Neural cell (in vitro differentiated cells): Measurements from ENCODE around the gene MUC5B. TPM values are rescaled to one million over a fixed set of nuclear protein-coding genes. Genes with fewer than 3 reads are reported as not detected.

ENCODE experiments used
- H2AFZ ChIP-seq: fragments of 200-600, 300-800 bp; sonication (generic), shearing (Covaris generic); 2 replicates; pipeline ENCODE4 v1.6.0; 2014; ENCODE audit warnings: low read depth, mild to moderate bottlenecking, antibody characterized with exemption, low read length, moderate library complexity
- H3F3A ChIP-seq: fragments of 200-600 bp; shearing (Covaris generic); 2 replicates; pipeline ENCODE4 v1.6.1; 2016; ENCODE audit warnings: mild to moderate bottlenecking, moderate library complexity, mixed read lengths, antibody characterized with exemption, low read length; ENCODE audit not compliant: insufficient read depth, poor library complexity, severe bottlenecking
- H3K27ac ChIP-seq: fragments of 200-600, 300-800 bp; sonication (generic), shearing (Covaris generic); 2 replicates; pipeline ENCODE4 v1.5.1; 2014; ENCODE audit warnings: mild to moderate bottlenecking, low read length, moderate library complexity
- H3K27me3 ChIP-seq: fragments of 300-800, 200-600 bp; sonication (generic), shearing (Covaris generic); 2 replicates; pipeline ENCODE4 v1.6.0; 2014; ENCODE audit warnings: mild to moderate bottlenecking, low read depth, low read length, moderate library complexity; ENCODE audit not compliant: insufficient read depth
- H3K36me3 ChIP-seq: fragments of 300-800, 200-600 bp; sonication (generic), shearing (Covaris generic); 2 replicates; pipeline ENCODE4 v1.5.1; 2014; ENCODE audit warnings: mild to moderate bottlenecking, antibody characterized with exemption, low read length, moderate library complexity; ENCODE audit not compliant: insufficient read depth
- H3K4me2 ChIP-seq: fragments of 300-800, 200-600 bp; sonication (generic), shearing (Covaris generic); 2 replicates; pipeline ENCODE4 v1.6.0; 2014; ENCODE audit warnings: mild to moderate bottlenecking, low read length
- H3K4me3 ChIP-seq: fragments of 300-800, 200-600 bp; sonication (generic), shearing (Covaris generic); 2 replicates; pipeline ENCODE4 v1.5.1; 2014; ENCODE audit warnings: mild to moderate bottlenecking, low read length, moderate library complexity
- H3K79me2 ChIP-seq: fragments of 200-600 bp; shearing (Covaris generic); replicated peaks from 2 replicates; pipeline ENCODE4 v1.6.0; 2014; ENCODE audit warnings: mild to moderate bottlenecking, low read length, moderate library complexity; ENCODE audit not compliant: insufficient read depth
- H3K9ac ChIP-seq: fragments of 300-800, 200-600 bp; sonication (generic), shearing (Covaris generic); 2 replicates; pipeline ENCODE4 v1.6.1; 2016; ENCODE audit warnings: mild to moderate bottlenecking, low read length, mixed read lengths
- H3K9me2 ChIP-seq: fragments of 200-600 bp; shearing (Covaris generic); 2 replicates; pipeline ENCODE4 v1.6.1; 2016; ENCODE audit warnings: mild to moderate bottlenecking, low read length, mixed read lengths; ENCODE audit not compliant: insufficient read depth
- H3K9me3 ChIP-seq: fragments of 200-600, 300-800 bp; sonication (generic), shearing (Covaris generic); 2 replicates; pipeline ENCODE4 v1.6.1; 2016; ENCODE audit warnings: mild to moderate bottlenecking, mixed run types, low read length, moderate library complexity, mixed read lengths
- H4K20me1 ChIP-seq: fragments of 200-600 bp; shearing (Covaris generic); 2 replicates; pipeline ENCODE4 v1.6.1; 2016; ENCODE audit warnings: mild to moderate bottlenecking, mixed run types; ENCODE audit not compliant: insufficient read depth
- CTCF ChIP-seq: fragments of 450-650 bp; IDR thresholded peaks from 2 replicates; pipeline ENCODE4 v1.5.1; 2014; ENCODE audit warnings: antibody characterized with exemption, mild to moderate bottlenecking, moderate library complexity; ENCODE audit not compliant: poor library complexity, severe bottlenecking
- EP300 ChIP-seq: fragments of 450-650 bp; conservative IDR thresholded peaks from 2 replicates; pipeline ENCODE4 v1.6.1; 2014; ENCODE audit warnings: antibody characterized with exemption, mild to moderate bottlenecking, moderate library complexity; ENCODE audit not compliant: poor library complexity, severe bottlenecking
- EZH2 ChIP-seq: fragments of 200-600, 300-800 bp; shearing (Covaris generic), sonication (generic); IDR thresholded peaks from 2 replicates; pipeline ENCODE4 v1.6.1; 2014; ENCODE audit warnings: antibody characterized with exemption, low read length, borderline replicate concordance, mild to moderate bottlenecking; ENCODE audit not compliant: insufficient read depth, poor library complexity, severe bottlenecking
- MXI1 ChIP-seq: fragments of 450-650 bp; conservative IDR thresholded peaks from 2 replicates; pipeline ENCODE4 v1.6.1; 2014; ENCODE audit warnings: antibody characterized with exemption, mild to moderate bottlenecking; ENCODE audit not compliant: poor library complexity, severe bottlenecking
- POLR2AphosphoS5 ChIP-seq: IDR thresholded peaks from 2 replicates; pipeline ENCODE4 v1.6.1; 2012
- RAD21 ChIP-seq: fragments of 450-650 bp; conservative IDR thresholded peaks from 2 replicates; pipeline ENCODE4 v1.6.1; 2014; ENCODE audit warnings: antibody characterized with exemption, mild to moderate bottlenecking, moderate library complexity
- REST ChIP-seq: IDR thresholded peaks from 2 replicates; pipeline ENCODE4 v1.6.1; 2012; ENCODE audit warnings: borderline replicate concordance
- SMC3 ChIP-seq: fragments of 450-650 bp; conservative IDR thresholded peaks from 2 replicates; pipeline ENCODE4 v1.6.1; 2014; ENCODE audit warnings: antibody characterized with exemption, mild to moderate bottlenecking, moderate library complexity; ENCODE audit not compliant: poor library complexity
- TAF1 ChIP-seq: IDR thresholded peaks from 2 replicates; pipeline ENCODE4 v1.6.1; 2012; ENCODE audit warnings: low read depth
- polyA plus RNA-seq: library from polyadenylated mRNA; depleted of rRNA; stranded (reverse); fragments of >200 nt; gene quantifications from 2 replicates; pipeline ENCODE4 v1.2.3, GENCODE V29; 2014

The MUC5B gene
- polyA plus RNA-seq, 1 donor from 2014 or later = not detected

- Histone ChIP-seq H3K9me3 (no peaks in the 10 kb centered on the region), H3K4me2 (no peak overlapping the region), H3K9ac (no peak overlapping the region), H3K4me3 (no peak overlapping the region), H3K27ac (no peak overlapping the region), H3K36me3 (no peaks in the 10 kb centered on the region), H2AFZ (no peak overlapping the region), H4K20me1 (no peaks in the 10 kb centered on the region), H3K79me2 (no peaks in the 10 kb centered on the region), H3K9me2 (no peaks in the 10 kb centered on the region), H3K27me3 (no peaks in the 10 kb centered on the region), H3F3A (no peaks in the 10 kb centered on the region)
- TF ChIP-seq RAD21 = no peak
- no peak for TF ChIP-seq REST
- TF ChIP-seq SMC3 = no peak
- no peak for TF ChIP-seq POLR2AphosphoS5
- TF ChIP-seq EP300 = no peak
- TF ChIP-seq MXI1 = no peak
- TF ChIP-seq CTCF = no peak
- TF ChIP-seq TAF1 = no peak
- TF ChIP-seq EZH2 = no peak
Measured at GRCh38 chr11:1197886-1198560, 24.8 kb upstream of the MUC5B start.

GRCh38 chr11:1198561-1199240 is 24.2 kb upstream of the MUC5B start:
- no peaks in the 10 kb centered on the region for H3K27me3 ChIP-seq
- H3K79me2 ChIP-seq = no peaks in the 10 kb centered on the region
- H3K4me2 ChIP-seq = no peak overlapping the region
- H3F3A ChIP-seq = no peaks in the 10 kb centered on the region
- no peak overlapping the region for H2AFZ ChIP-seq
- no peaks in the 10 kb centered on the region for H4K20me1 ChIP-seq
- H3K9ac ChIP-seq = no peak overlapping the region
- H3K36me3 ChIP-seq = no peaks in the 10 kb centered on the region
- no peaks in the 10 kb centered on the region for H3K9me3 ChIP-seq
- H3K9me2 ChIP-seq = no peaks in the 10 kb centered on the region
- TF ChIP-seq REST (no peak), SMC3 (no peak), RAD21 (no peak), EZH2 (no peak), MXI1 (no peak), POLR2AphosphoS5 (no peak), EP300 (no peak), CTCF (no peak), TAF1 (no peak)
- H3K27ac ChIP-seq = no peak overlapping the region
- no peak overlapping the region for H3K4me3 ChIP-seq
